Measurements from ENCODE around the gene ZNF407.
"Not testable (repeated sequence)": the region's sequence is repeated elsewhere in the genome, so short reads cannot be mapped to it uniquely, and the experiment has no call there.

ZNF407 gene

DNA sequence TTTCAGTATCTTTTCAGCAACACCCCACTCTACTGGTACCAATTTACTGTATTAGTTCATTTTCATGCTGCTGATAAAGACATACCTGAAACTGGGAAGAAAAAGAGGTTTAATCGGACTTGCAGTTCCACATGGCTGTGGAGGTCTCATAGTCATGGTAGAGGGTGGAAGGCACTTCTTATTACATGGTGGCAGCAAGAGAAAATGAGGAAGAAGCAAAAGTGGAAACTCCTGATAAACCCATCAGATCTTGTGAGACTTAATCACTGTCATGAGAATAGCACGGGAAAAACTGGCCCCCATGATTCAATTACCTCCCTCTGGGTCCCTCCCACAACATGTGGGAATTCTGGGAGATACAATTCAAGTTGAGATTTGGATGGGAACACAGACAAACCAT is 374.1 kb downstream of the ZNF407 start:
- DNase-seq (ENCODE audit: low read depth in 2 of 2): not testable (repeated sequence)

DNA sequence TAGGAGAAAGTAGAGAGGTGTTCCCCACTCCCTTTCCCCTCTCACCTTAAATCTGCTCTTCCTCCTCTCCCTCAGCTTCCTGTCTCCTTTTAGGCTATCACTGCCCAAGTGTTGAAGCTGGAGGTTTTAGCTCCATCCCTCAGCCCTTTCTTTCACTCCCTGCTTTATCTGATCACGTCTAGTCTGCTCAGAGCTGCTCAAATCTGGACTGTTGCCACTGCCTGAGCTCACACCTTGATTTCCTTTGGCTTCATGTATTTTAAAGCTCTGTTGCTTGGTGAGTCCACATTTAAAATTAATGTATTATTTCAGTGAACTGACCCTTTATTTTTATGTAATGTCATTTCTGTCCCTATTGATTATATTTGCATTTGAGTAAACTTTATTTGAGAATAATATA is 374.7 kb downstream of the ZNF407 start:
- no peak for DNase-seq (ENCODE audit: low read depth in 2 of 2)

DNA sequence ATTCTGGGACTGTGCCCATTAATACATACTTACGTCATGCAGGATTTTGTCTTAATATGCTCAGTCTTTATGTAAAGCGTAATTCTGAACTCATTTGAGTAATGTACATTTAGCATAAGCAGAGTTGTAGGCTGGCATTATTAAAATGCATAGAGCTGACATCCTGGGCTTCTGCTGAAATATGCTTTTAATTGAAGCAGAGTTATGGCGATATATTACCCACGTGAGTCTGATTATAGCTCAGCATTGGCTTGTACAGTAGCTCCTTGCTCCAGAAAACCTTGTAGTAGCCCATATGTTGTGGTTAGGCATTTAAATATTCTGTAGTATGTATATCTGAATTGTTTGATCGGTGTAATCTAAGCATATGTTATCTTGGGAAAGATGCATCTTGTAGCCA is 377.3 kb downstream of the ZNF407 start:
- no peak for DNase-seq (ENCODE audit: low read depth in 2 of 2)

DNA sequence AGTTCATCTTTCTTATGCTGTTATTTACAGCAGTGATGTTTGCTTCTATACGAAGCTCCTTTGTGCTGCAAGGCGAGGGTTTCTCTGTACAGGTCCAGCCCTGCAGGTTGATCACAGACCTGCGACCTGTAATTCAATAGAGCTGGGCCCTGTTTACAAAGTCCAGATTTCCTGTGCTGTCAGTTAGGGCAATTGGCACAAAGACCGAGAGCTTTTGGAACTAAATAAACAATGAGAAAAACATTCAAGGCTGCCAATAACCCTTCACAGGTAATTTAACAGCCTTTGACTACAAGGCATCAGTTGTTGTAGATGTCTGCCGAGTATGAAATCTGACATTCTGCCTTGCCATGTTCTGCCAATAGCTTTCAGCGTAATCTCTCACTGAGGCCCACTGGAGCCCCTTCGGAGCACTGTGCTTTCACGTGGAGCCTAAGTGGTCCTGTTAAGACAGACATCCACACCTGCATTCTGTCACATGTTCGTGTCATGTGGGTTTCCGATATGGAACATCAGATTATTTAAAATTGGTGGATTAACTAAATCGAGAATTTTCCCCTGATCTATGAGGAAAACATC is 378.8 kb downstream of the ZNF407 start:
- DNase-seq (ENCODE audit: low read depth in 2 of 2): no peak

DNA sequence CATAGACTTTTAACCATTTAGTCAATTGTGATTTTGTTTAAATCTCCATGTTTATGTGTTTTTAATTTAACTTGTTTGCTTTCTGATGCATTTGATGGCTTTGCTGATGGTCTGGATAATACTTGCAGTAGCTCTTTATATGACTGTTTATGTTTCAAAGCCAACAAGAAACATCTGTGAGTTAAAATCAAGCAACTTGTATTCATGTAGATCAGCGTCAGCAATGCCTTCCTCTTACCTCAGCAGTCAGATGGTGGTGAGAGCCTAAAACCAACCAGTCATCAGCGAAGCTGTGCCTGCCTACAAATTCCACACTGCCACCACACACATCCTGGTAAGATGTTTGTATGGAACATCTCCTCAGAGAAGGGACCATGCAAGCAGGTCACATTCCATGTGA is 379.4 kb downstream of the ZNF407 start:
- DNase-seq (ENCODE audit: low read depth in 2 of 2): no peak

DNA sequence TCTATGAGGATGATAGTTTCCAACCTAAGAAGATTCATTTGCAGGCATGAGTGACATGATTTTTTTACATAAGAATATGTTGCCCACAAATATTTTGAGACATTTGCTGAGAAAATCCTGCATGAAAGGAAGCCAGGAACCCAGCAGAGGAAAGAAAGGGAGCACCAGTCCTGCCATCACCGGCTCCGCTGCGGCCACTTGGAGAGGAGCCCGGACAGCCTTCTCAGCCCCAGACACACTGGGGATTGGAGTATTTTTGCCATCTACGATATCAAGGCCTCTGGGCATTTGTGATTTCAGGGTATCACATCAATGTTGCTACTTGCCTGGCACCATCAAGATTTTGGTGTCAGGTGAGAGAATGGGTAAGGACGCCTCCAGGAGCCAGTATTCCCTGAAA is 383.0 kb downstream of the ZNF407 start:
- no peak for DNase-seq (ENCODE audit: low read depth in 2 of 2)

DNA sequence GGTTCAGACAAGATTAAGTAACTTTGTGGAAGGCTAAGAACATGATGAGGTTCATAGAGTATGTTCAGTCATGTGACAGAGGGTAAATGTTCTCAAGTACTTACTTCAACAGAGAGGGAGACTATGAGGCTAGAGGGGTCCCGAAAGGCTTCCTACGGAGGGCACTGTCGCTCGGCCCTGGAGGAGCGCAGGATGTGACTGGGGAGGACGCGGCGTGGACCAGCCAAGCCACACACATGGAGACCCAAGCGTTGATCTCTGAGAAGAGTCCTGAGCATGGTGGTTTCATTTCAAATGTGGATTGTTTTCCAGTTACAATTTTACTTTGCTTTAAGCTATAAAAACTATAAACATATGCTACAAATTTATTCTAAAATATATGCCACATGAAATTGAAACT is 383.8 kb downstream of the ZNF407 start:
- no peak for DNase-seq (ENCODE audit: low read depth in 2 of 2)

DNA sequence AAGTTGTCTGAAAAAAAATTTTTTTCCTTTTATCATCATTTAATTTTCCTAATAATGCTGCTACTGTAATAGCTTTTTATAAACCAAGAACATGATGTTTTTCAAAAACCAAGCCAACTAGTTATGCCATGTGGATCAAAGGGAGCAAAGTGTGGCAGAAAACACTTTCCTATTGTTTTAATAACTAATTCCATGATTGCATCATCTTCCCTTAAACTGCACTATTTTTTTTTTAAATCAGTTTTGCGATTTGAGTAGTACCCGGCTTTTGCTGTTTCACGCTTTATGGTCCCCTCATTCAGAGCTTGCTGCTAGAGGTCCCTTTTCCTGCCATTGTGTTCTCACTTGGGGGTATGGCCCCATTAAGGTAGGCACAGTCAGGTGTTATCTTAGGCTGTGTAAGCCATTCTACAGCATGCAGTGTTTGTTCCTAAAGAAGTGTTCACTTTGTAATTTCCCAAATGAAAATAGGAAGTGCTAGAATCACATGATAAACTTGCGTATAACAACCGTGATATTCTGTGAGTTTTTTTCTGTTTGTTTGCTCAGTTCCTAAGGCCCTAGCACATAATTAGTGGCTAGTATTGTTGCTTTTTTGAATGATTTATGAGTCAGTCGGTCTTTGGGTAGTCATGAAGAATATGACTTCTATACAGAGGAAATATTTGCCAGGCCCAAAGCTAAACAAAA is 385.4 kb downstream of the ZNF407 start:
- DNase-seq (ENCODE audit: low read depth in 2 of 2): no peak

DNA sequence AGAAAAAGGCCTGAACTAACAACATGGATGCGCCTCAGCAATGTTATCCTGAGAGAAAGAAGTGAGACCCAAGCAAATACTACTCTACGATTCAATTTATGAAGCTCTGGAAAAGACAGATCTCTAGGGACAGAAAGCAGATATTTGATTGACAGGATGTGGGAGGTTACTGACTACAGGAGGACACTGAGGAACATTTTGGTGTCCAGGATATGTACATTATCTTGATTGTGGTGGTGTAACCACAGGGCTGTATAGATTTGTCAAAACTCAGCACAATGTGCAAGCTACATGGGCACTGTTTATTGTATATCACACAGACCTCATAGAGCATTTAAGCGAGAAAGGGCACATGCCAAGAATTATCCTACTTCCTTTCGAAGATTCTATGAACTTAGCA is 391.5 kb downstream of the ZNF407 start:
- DNase-seq (ENCODE audit: low read depth in 2 of 2): no peak

DNA sequence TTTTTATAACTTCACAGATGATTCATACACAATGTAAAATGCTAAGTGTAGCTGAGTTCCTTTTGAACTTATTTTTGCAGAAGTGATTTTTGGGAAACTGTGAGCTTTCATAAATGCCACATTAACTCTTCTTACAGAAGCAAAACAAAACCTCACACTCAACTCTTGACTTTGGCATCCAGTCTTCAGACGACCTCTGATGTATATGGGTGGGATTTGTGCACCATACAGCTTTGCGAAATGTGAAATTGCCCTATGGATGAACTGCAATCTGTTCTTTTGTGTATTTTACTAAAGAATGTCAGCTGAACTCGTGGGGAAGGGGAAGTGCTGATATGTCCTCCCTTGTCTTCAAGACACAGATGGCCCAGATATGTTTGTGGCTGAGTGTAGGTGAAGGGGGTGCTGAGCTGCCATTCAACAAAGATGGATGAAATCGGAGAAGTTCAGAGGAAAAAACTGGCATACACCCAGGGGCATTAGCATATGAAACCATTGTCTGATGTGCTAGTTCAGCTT is 393.0 kb downstream of the ZNF407 start:
- no peak for DNase-seq (ENCODE audit: low read depth in 2 of 2)

DNA sequence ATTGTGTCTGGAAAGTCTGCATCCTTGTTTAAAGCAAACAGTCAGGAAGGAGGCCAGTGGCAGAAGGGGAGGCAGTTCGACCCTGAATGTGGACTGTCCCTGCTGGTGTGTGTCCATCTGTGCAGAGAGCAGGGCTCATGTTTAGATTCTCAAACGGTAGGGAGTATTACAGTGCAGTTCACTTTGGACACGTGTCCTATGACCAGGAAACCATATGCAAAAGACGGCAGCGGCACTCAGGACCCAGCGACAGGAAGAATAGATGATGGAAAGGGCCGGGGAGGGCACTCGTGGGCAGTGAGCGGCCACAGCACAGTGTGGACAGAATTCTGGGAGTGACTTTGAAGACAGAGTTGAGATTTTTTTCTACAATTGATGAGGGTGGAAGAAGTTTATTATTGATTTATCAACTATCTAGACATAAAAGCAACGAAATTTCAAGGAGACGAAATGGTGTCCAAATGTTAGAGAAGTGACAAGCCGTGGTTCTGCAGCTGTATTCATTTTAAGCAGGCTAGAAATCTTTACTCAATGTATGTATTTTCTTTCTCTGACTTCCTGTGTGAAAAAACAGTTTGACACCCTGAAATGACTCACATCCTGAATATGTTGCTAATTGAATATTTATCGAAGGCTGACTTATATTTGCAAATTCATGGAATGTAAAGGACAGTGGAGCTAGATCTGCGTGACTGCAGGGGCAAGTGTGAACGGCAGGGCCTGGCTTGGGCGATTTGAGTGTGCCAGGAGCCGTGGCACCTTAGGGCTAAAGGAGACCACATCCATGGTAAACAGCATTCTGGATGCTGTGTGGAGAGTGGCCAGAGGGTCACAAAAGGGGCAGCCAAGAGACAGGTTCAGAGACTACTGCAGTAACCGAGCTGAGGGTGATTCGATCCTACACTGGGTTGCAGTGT is 397.1 kb downstream of the ZNF407 start:
- peak; percentile 3 to 19 for DNase-seq (ENCODE audit: low read depth in 2 of 2)

DNA sequence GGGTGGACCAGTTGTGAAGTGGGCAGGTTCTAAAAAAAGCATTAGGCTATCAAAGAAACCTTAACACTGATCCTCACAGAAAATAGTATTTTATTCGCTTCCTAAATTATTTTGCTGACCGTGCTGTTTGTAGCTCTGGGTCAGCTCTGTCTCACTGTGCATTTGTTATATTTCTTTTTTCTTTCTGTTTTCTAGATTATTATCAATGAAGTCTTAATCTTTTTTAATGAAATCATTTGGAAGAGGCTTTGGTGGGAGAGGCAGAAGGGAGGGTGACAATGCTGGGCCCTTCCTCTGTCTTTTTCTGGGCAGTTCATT is 397.7 kb downstream of the ZNF407 start:
- no peak for DNase-seq (ENCODE audit: low read depth in 2 of 2)

DNA sequence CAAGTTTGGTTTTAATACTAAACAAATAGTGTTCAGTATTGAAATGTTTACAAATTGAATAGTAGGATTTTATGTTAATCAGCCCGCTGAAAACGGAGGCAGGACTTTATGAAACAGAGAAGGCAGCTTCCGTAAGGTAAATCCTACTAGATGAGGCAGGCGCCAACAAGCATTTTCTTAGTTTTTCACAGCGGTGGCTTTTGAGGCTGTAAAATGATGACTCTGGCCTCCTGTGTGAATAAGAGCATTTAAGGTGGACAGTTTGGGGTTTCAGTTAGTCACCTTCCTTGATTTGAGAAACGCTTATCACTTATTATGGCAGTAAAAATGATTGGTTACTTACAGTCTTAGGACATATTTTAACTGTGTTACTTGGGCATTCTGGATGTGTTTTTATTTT is 398.4 kb downstream of the ZNF407 start:
- DNase-seq (ENCODE audit: low read depth in 2 of 2): no peak

DNA sequence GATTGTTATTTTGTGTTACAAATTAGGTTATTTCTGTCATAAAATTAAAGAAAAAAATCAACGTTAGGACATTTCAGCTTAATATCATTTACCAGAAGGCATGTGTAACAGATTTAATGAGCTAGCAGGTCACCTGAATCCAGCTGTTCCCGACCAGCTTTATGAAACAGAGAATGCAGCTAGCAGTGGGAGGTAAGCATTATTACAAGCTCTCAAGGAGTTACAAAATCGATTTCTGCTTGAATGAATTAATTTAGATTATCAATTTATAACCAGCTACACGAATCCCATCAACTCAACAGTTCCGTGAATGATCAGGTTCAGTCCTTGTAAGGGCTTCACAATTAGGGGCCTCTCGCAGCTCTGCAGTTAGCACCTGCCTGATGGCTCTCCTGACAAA is 399.3 kb downstream of the ZNF407 start:
- DNase-seq (ENCODE audit: low read depth in 2 of 2): no peak

DNA sequence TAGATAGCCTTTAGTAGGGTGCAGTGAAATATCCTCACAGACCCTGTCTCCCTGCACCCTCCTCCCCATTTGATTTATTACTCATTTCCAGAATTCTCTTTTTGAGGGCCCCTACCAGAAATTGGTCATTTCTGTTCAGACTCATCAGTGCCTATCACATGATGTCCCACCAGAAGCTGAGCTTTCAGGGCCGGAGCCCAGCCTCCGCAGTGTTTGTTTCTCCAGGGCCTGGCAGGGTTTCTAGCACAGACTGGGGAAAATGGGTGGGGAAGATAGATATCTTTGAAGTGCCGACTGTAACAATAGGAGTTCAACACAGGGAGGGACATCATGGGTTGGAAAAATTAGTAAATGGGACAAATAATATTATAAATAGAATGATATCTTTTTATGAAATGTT is 403.2 kb downstream of the ZNF407 start:
- DNase-seq (ENCODE audit: low read depth in 2 of 2): no peak

DNA sequence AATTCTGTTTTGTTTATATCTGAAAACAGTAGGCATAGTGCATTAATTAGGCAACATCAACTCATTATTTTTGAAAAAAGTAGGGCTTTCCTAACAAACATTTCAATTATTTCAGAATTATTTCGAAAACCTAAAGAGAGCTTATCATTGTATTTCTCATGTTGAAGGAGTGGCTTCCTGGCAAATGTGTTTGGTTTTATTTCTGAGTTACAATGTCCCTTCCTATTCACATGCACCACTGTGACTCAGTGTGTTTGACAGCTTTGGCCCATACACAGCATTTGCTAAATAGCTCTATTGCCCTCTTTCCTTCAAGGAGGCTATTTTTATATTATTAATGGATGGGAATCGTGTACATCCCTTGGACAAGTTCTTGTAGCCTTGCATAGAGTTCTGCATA is 405.4 kb downstream of the ZNF407 start:
- DNase-seq (ENCODE audit: low read depth in 2 of 2): no peak

DNA sequence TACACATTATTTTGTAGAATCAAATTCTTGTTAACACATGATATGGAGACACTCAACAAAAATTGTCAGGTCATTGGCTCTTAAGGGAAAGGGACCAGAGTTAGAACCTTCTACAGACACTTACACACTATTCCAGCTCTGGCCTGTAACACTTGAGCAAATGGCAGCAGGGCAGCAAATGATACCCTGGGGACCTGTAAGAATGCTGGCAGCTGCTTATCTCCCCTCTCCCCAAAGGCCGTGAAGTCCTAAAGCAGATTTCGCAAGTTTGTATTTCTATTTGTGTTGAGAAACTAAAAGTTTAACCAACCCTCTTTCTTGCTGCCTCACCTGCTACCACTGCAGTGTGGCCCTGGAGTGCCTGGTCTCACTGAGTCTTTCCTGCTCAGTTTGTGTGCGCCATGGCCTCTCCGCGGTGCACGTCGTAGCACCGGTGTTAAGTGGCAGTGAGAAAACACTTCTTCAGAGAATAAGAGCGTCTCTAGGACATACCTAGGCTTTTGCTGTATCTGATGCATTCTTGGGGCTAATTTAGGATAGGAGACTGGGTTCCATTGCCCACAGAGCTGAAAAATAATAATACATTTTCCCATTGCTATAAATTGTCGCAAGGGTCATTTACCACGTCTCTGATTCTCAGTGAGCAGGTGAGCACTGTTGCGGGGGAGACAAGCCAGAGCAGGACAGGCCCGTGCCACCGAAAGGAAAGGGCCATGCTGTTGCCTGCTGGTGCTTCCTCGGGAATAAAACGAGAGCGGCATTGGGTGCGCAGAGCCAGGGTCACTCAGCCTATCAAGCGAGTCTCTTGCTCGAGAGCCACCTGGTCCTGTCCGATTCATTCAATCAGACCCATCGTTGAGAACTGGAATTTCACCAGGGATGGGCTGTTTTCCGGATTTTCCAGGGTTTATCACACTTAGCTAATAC is 406.4 kb downstream of the ZNF407 start:
- DNase-seq (ENCODE audit: low read depth in 2 of 2): no peak

DNA sequence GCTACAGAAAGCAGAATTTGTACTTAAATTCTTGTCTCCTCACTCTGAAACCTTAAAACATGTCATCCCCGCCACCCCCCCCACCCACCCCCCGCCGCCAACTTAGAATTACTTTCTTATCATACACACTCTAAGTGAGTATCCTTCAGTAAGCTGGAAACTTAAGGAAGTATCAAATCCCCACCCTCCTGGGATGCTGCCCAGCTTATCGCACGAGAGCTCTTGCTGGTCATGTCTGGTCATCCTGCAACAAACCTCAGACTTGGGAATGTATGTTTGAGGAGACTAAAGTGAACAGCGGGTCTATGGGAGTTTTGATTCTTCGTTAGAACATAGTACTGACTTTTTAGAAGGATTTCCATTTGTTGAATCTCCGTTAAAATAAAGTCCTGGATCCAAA is 408.0 kb downstream of the ZNF407 start:
- no peak for DNase-seq (ENCODE audit: low read depth in 2 of 2)

DNA sequence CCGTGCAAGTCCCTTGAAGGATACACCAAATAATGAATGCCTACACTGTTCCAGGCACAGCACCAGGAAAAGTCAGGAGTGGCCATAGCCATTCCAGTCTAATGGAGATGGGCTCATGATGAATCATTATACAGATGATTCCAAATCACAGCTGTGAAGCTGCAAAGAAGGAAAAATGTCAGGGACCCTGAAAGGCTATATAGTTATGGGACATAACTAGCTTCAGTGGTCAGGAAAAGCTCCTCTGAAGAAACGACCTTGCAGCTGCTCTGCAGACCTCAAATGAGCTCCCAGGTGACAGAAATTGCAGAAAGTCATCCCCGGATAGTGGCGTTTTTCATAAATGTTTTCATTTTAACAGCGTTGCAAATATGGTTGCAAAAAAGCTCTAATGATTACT is 410.5 kb downstream of the ZNF407 start:
- DNase-seq (ENCODE audit: low read depth in 2 of 2): no peak

DNA sequence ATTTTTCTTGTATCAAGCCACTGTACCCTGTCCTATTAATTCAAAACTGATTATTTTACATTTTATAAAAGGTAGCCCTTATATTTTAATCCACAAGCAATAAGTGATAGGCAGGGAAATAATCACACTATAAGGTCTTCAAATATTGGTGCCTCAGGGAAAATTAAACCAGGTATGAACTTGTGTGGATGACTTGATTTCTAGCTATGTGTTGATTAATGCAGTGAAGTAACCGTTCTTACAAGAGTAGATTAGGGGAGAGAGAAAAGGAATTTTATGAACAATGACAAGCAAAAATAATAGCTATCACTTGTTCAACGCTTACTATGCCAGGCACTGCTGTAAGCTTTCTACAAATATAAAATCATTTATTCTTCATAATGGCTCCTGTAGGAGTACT is 411.6 kb downstream of the ZNF407 start:
- no peak for DNase-seq (ENCODE audit: low read depth in 2 of 2)

DNA sequence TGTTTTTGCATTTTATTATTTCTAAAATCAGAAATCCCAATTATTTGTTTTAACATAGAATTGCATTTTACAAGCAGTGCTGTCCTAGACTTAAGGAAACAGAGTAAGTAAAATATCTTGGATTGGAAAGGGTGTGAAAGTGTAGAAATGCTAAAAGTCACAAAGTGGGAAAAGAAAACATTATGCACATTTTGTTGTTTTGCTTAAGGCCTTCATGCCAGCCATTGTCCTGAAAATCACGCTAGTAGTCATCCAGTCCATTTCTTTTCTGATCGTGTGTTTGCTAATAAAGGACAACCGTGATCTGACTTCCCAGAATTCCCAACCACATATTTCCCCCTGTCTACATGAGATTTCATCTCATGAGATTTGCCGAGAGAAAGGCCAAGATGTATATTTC is 412.2 kb downstream of the ZNF407 start:
- DNase-seq (ENCODE audit: low read depth in 2 of 2): no peak

DNA sequence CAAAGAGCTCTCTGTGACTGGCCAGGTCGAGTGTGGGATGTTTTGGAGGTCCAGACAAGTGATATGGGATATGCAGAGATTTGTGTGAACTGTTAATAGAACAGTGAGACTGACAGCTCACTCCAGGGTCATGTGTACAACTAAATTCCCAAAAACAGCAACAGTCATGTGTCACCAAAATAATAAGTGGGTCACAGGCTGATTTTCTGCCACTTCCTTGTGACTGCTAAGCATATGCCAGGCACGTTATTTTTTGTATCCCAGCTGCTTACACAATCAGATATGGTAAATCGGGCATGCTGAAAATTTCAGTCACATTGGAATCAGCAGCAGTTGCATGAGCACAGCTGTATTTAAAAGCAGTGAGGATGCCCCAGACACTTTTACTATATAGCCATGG is 412.6 kb downstream of the ZNF407 start:
- DNase-seq (ENCODE audit: low read depth in 2 of 2): no peak

Data from stimulated activated CD8-positive, alpha-beta memory T cell treated with anti-CD3 and anti-CD28 coated beads, Interleukin-2, amount 100 ng/mL, for 48 hours (primary cell).